OCI-LY7 (cell line): ENCODE measurements around the gene ZBTB33. TPM values are rescaled to one million over a fixed set of nuclear protein-coding genes. Genes with fewer than 3 reads are reported as not detected.

Experiments
- BruUV-seq: library from RNA; stranded (reverse); fragments of 400-500 nt; replicated peaks from 2 replicates; lab custom pipeline; 2021; lab: Mats Ljungman, UMichigan
- CTCF ChIA-PET: fragments of 300-600 bp; sonication (Branson Sonifier 250); formaldehyde crosslinking; loops from one replicate; lab custom pipeline; 2022; ENCODE audit warnings: antibody characterized with exemption; ENCODE audit not compliant: unreplicated experiment; lab: Charles Lee
- POLR2A ChIA-PET: fragments of 300-600 bp; sonication (Branson Sonifier 250); formaldehyde crosslinking; loops from one replicate; lab custom pipeline; 2022; ENCODE audit warnings: antibody characterized with exemption; lab: Charles Lee
- DNase-seq: peaks from one replicate; pipeline ENCODE4 v3.0.0-alpha.2; 2015; ENCODE audit warnings: low spot score
- H2AFZ ChIP-seq: fragments of 200-600 bp; sonication (generic), shearing (Covaris generic); 2 replicates; pipeline ENCODE4 v1.6.1; 2014; ENCODE audit warnings: mild to moderate bottlenecking, antibody characterized with exemption, low read length, moderate library complexity
- H3K27ac ChIP-seq: fragments of 200-600 bp; sonication (generic); 2 replicates; pipeline ENCODE4 v1.5.1; 2014; ENCODE audit warnings: mixed run types, low read depth, mild to moderate bottlenecking, moderate library complexity, low read length, inconsistent platforms; ENCODE audit not compliant: poor library complexity, severe bottlenecking
- H3K36me3 ChIP-seq: fragments of 200-600 bp; sonication (generic); 2 replicates; pipeline ENCODE4 v1.6.1; 2014; ENCODE audit warnings: mild to moderate bottlenecking, antibody characterized with exemption, low read length, moderate library complexity, mixed read lengths; ENCODE audit not compliant: insufficient read depth
- H3K4me1 ChIP-seq: fragments of 200-600 bp; sonication (generic); 2 replicates; pipeline ENCODE4 v1.5.1; 2014; ENCODE audit warnings: mild to moderate bottlenecking, low read length; ENCODE audit not compliant: insufficient read depth, poor library complexity, severe bottlenecking
- H3K4me2 ChIP-seq: fragments of 200-600 bp; sonication (generic); 2 replicates; pipeline ENCODE4 v1.6.1; 2014; ENCODE audit warnings: mild to moderate bottlenecking, low read length
- H3K4me3 ChIP-seq: fragments of 200-600 bp; sonication (generic); 2 replicates; pipeline ENCODE4 v1.5.1; 2014; ENCODE audit warnings: mild to moderate bottlenecking, low read depth, low read length; ENCODE audit not compliant: poor library complexity, severe bottlenecking
- H3K79me2 ChIP-seq: fragments of 200-600 bp; sonication (generic); 2 replicates; pipeline ENCODE4 v1.6.1; 2016; ENCODE audit warnings: low read depth, mild to moderate bottlenecking, low read length, moderate library complexity, mixed read lengths; ENCODE audit not compliant: insufficient read depth
- H3K9me2 ChIP-seq: fragments of 200-600 bp; sonication (generic); 2 replicates; pipeline ENCODE4 v1.6.1; 2016; ENCODE audit warnings: mild to moderate bottlenecking, low read length, mixed read lengths; ENCODE audit not compliant: insufficient read depth
- H3K9me3 ChIP-seq: fragments of 200-600 bp; sonication (generic); 2 replicates; pipeline ENCODE4 v1.6.1; 2014; ENCODE audit warnings: mild to moderate bottlenecking, mixed run types, low read length, mixed read lengths
- H4K20me1 ChIP-seq: fragments of 200-600 bp; sonication (generic); 2 replicates; pipeline ENCODE4 v1.6.1; 2014; ENCODE audit warnings: mild to moderate bottlenecking, antibody characterized with exemption, low read length, moderate library complexity, mixed read lengths; ENCODE audit not compliant: insufficient read depth
- EZH2phosphoT487 ChIP-seq: fragments of 200-600 bp; sonication (generic); IDR thresholded peaks from 2 replicates; pipeline ENCODE4 v1.6.1; 2018; ENCODE audit warnings: low read depth, borderline replicate concordance, mild to moderate bottlenecking, mixed run types, antibody characterized with exemption, low read length, moderate library complexity, mixed read lengths
- intact Hi-C: fragments of 100-400 bp; cut with micrococcal nuclease; formaldehyde crosslinking; loops from one replicate; pipeline ENCODE4 v1.10.0; 2022; ENCODE audit not compliant: unreplicated experiment
- total RNA-seq, 2 experiments: library from RNA; depleted of rRNA in 1 of 2; stranded (reverse); fragments of >200 nt in 1 of 2; shearing (Covaris generic) in 1 of 2; gene quantifications; 2 replicates each; pipeline ENCODE4 v1.2.3, GENCODE V29; 2014 to 2022
- TF ChIP-seq, protein P1 (sequence below): fragments of 200-600 bp; sonication (generic); conservative IDR thresholded peaks from 2 replicates; pipeline ENCODE4 v1.5.1; 2014; ENCODE audit warnings: mild to moderate bottlenecking, antibody characterized with exemption, low read length, moderate library complexity, mixed read lengths

Gene ZBTB33
- total RNA-seq, 2 experiments from 2014 or later: 16.7 to 19.3 TPM

DNA sequence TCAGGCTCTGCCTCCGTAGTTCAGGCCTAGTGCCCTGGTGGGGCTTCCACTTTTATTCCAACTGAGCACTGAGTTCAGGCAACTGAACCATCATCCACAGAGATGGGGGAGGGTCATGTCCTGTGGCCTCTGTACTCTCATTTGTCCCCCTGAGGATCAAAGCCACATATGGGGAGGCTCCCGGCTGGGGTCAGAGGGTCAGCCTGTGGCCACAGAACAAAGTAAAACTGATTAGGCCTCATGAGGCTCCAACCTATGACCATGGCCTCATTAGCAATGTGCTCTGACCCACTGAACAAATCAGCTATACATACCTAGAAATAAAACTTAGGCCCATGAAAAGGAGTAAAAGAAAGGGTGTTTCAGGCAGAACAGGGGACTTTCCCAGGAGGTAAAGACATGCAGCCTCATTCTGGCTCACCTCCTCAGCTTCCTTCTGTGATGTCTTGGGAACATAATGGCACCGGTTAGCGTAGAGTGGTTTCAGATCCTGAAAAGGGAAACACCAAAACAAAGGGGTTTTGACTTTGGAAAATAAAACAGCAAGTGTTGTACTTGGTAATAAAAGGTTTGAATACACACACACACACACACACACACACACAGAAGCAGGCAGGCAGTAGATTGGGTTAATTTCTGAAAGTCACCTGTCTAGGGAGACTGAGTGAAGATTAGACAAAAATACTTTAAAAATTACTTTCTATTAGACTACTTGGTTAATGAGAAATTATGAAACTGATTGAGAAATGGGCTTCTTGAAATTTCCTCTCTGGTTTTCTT, 36.3 kb downstream of the ZBTB33 start:
- no peaks in the 10 kb centered on the region for H3K9me2 ChIP-seq
- no peaks in the 10 kb centered on the region for H3K9me3 ChIP-seq
- POLR2A ChIA-PET: interaction anchor here (0.7 kb wide), 1 partner anchor 235 kb away, joined by 4 read pairs; no protein-coding TSS in a partner anchor
- no peak overlapping the region for H3K4me3 ChIP-seq
- H3K79me2 ChIP-seq: no peaks in the 10 kb centered on the region
- no peaks in the 10 kb centered on the region for H3K4me1 ChIP-seq
- no peak for DNase-seq
- no peak overlapping the region for H2AFZ ChIP-seq
- intact Hi-C loops: no loop called here
- H3K27ac ChIP-seq: no peak overlapping the region
- H4K20me1 ChIP-seq: no peaks in the 10 kb centered on the region
- TF ChIP-seq, protein P1, sequence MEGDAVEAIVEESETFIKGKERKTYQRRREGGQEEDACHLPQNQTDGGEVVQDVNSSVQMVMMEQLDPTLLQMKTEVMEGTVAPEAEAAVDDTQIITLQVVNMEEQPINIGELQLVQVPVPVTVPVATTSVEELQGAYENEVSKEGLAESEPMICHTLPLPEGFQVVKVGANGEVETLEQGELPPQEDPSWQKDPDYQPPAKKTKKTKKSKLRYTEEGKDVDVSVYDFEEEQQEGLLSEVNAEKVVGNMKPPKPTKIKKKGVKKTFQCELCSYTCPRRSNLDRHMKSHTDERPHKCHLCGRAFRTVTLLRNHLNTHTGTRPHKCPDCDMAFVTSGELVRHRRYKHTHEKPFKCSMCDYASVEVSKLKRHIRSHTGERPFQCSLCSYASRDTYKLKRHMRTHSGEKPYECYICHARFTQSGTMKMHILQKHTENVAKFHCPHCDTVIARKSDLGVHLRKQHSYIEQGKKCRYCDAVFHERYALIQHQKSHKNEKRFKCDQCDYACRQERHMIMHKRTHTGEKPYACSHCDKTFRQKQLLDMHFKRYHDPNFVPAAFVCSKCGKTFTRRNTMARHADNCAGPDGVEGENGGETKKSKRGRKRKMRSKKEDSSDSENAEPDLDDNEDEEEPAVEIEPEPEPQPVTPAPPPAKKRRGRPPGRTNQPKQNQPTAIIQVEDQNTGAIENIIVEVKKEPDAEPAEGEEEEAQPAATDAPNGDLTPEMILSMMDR: no peak
- TF ChIP-seq EZH2phosphoT487: no peak
- H3K36me3 ChIP-seq: no peaks in the 10 kb centered on the region
- no TSS peak for BruUV-seq
- CTCF ChIA-PET: no interaction called here
- no peak overlapping the region for H3K4me2 ChIP-seq

DNA sequence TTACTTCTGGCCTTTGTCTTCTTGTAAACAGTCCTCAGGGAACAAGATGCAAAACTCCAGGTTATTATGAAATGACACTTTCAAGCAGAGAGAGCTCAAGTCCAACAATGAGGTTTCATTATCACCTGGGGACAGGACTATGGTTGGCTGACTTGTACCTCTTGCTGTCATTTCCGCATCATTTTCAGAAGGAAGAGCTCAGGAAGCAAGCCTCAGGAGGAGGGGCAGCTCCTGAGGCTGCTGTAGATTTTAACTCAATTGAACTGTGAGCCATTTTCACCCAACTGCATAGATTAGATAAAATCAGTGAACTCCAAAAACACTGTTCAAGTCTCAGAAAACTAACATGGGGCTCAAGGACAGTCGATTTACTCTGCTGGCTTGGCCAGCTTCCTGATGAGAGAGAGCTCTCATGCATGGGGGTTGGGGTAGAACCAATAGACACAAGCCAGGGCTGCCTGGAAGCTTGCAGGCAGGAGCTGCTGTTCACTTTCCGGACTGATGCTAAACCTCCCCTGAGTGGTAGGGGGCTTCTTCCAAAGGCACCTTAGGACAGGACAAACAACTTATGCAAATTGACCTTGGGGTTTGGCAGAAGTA, 37.0 kb downstream of the ZBTB33 start:
- Histone ChIP-seq H3K4me2 (no peak overlapping the region), H3K27ac (no peak overlapping the region)
- intact Hi-C loops: no loop called here

More for the DNA sequence above, 37.0 kb downstream of the ZBTB33 start:
- no TSS peak for BruUV-seq
- Histone ChIP-seq H4K20me1 (no peaks in the 10 kb centered on the region), H3K4me3 (no peak overlapping the region), H3K9me3 (no peaks in the 10 kb centered on the region), H2AFZ (no peak overlapping the region), H3K36me3 (no peaks in the 10 kb centered on the region), H3K4me1 (no peaks in the 10 kb centered on the region), H3K79me2 (no peaks in the 10 kb centered on the region), H3K9me2 (no peaks in the 10 kb centered on the region)
- DNase-seq: no peak
- TF ChIP-seq EZH2phosphoT487: no peak
- TF ChIP-seq, protein P1: no peak
- ChIA-PET CTCF (no interaction called here), POLR2A (no interaction called here)
